IMR-90 (cell line): ENCODE results near the gene ANP32A. TPM values are rescaled to one million over a fixed set of nuclear protein-coding genes. Genes with fewer than 3 reads are reported as not detected.

Experiments used
- ATAC-seq: fragments of 200-7000 bp; cut with Tn5 transposase; 2 replicates; pipeline ENCODE4 v1.9.1; 2020; ENCODE audit warnings: low read depth, mild to moderate bottlenecking, moderate library complexity
- BruUV-seq: library from RNA; stranded (reverse); fragments of 400-500 nt; replicated peaks from 2 replicates; lab custom pipeline; 2021; lab: Mats Ljungman, UMichigan
- CTCF ChIA-PET: fragments of 300-600 bp; formaldehyde crosslinking; extraction: SDS; loops from one replicate; lab custom pipeline; 2021; ENCODE audit warnings: antibody characterized with exemption; lab: Yijun Ruan, JAX
- POLR2A ChIA-PET: fragments of 300-600 bp; sonication (Branson Sonifier 250); formaldehyde crosslinking; loops from one replicate; lab custom pipeline; 2022; ENCODE audit warnings: antibody characterized with exemption; ENCODE audit not compliant: unreplicated experiment; lab: Charles Lee
- DNase-seq: peaks from one replicate; pipeline ENCODE4 v3.0.0; 2013
- H2AFZ ChIP-seq: replicated peaks from 2 replicates; pipeline ENCODE3; 2013; ENCODE audit warnings: low read length, mild to moderate bottlenecking; ENCODE audit not compliant: poor library complexity
- H2AK5ac ChIP-seq: 2 replicates; pipeline ENCODE4 v1.6.1; 2013; ENCODE audit warnings: low read depth, low read length, inconsistent platforms
- H2AK9ac ChIP-seq: replicated peaks from 2 replicates; pipeline ENCODE3; 2013; ENCODE audit warnings: mild to moderate bottlenecking, low read depth, low read length, moderate library complexity; ENCODE audit not compliant: poor library complexity
- H2BK120ac ChIP-seq: 2 replicates; pipeline ENCODE4 v1.6.1; 2013; ENCODE audit warnings: low read depth, low read length, inconsistent platforms
- H2BK15ac ChIP-seq: 3 replicates; pipeline ENCODE4 v1.6.1; 2013; ENCODE audit warnings: low read depth, low read length, inconsistent platforms
- H2BK20ac ChIP-seq: 2 replicates; pipeline ENCODE4 v1.6.1; 2013; ENCODE audit warnings: low read depth, mild to moderate bottlenecking, inconsistent platforms, low read length, moderate library complexity
- H2BK5ac ChIP-seq: 2 replicates; pipeline ENCODE4 v1.6.1; 2013; ENCODE audit warnings: mild to moderate bottlenecking, low read depth, low read length, inconsistent platforms; ENCODE audit not compliant: poor library complexity, severe bottlenecking
- H3K14ac ChIP-seq: replicated peaks from 2 replicates; pipeline ENCODE4 v1.6.1; 2013; ENCODE audit warnings: low read depth, low read length, inconsistent platforms
- H3K18ac ChIP-seq: 2 replicates; pipeline ENCODE4 v1.6.1; 2013; ENCODE audit warnings: low read depth, low read length, control low read depth
- H3K23ac ChIP-seq: 2 replicates; pipeline ENCODE4 v1.6.1; 2013; ENCODE audit warnings: low read depth, low read length, inconsistent platforms
- H3K27ac ChIP-seq: 2 replicates; pipeline ENCODE4 v1.5.1; 2013; ENCODE audit warnings: mild to moderate bottlenecking, control low read depth, low read length; ENCODE audit not compliant: insufficient read depth
- H3K27me3 ChIP-seq: 2 replicates; pipeline ENCODE4 v1.6.1; 2013; ENCODE audit warnings: low read length; ENCODE audit not compliant: control insufficient read depth, insufficient read depth
- H3K36me3 ChIP-seq: 2 replicates; pipeline ENCODE4 v1.6.1; 2013; ENCODE audit warnings: low read length, mixed read lengths; ENCODE audit not compliant: control insufficient read depth, insufficient read depth
- H3K4ac ChIP-seq: 2 replicates; pipeline ENCODE4 v1.6.1; 2013; ENCODE audit warnings: low read depth, low read length, inconsistent platforms
- H3K4me1 ChIP-seq: 2 replicates; pipeline ENCODE4 v1.6.1; 2013; ENCODE audit warnings: low read length, mixed read lengths; ENCODE audit not compliant: control insufficient read depth, insufficient read depth
- H3K4me2 ChIP-seq: 2 replicates; pipeline ENCODE4 v1.6.1; 2013; ENCODE audit warnings: low read depth, mild to moderate bottlenecking, control low read depth, low read length, moderate library complexity
- H3K4me3 ChIP-seq: 2 replicates; pipeline ENCODE4 v1.5.1; 2013; ENCODE audit warnings: low read depth, mild to moderate bottlenecking, control low read depth, low read length, moderate library complexity; ENCODE audit not compliant: insufficient read depth
- H3K56ac ChIP-seq: 2 replicates; pipeline ENCODE4 v1.6.1; 2013; ENCODE audit warnings: low read length, inconsistent platforms; ENCODE audit not compliant: insufficient read depth; ENCODE audit errors: extremely low read depth
- H3K79me1 ChIP-seq, 2 experiments: 2 replicates each; pipeline ENCODE4 v1.6.1; 2013; ENCODE audit warnings: low read length in 2 of 2, inconsistent platforms in 1 of 2, low read depth in 1 of 2
- H3K9ac ChIP-seq: 2 replicates; pipeline ENCODE4 v1.6.1; 2013; ENCODE audit warnings: low read depth, low read length, control low read depth
- H3K9me1 ChIP-seq: 2 replicates; pipeline ENCODE4 v1.6.1; 2013; ENCODE audit warnings: low read length, inconsistent platforms; ENCODE audit not compliant: insufficient read depth
- H3K9me3 ChIP-seq: 2 replicates; pipeline ENCODE4 v1.6.1; 2013; ENCODE audit warnings: low read length; ENCODE audit not compliant: control insufficient read depth, insufficient read depth
- H4K20me1 ChIP-seq: 2 replicates; pipeline ENCODE4 v1.6.1; 2013; ENCODE audit warnings: low read length, inconsistent platforms; ENCODE audit not compliant: insufficient read depth
- H4K5ac ChIP-seq: 2 replicates; pipeline ENCODE4 v1.6.1; 2013; ENCODE audit warnings: mild to moderate bottlenecking, low read depth, low read length, control low read depth
- H4K8ac ChIP-seq, 2 experiments: 2 replicates each; pipeline ENCODE4 v1.6.1; 2013; ENCODE audit warnings: low read depth in 2 of 2, low read length in 2 of 2, control low read depth in 1 of 2, inconsistent platforms in 1 of 2
- H4K91ac ChIP-seq: 2 replicates; pipeline ENCODE4 v1.6.1; 2013; ENCODE audit warnings: low read depth, low read length, inconsistent platforms; ENCODE audit not compliant: insufficient read depth
- BHLHE40 ChIP-seq: fragments of 150-350 bp; IDR thresholded peaks from 2 replicates; pipeline ENCODE4 v1.6.1; 2016; ENCODE audit warnings: mild to moderate bottlenecking, low read depth, low read length
- CEBPB ChIP-seq: IDR thresholded peaks from 2 replicates; pipeline ENCODE4 v1.6.1; 2012; ENCODE audit warnings: low read depth, low read length, improper control_type of control experiment
- CHD1 ChIP-seq: IDR thresholded peaks from 2 replicates; pipeline ENCODE4 v1.6.1; 2012; ENCODE audit warnings: low read depth, low read length, improper control_type of control experiment
- FOS ChIP-seq: fragments of 150-350 bp; IDR thresholded peaks from 2 replicates; pipeline ENCODE4 v1.6.1; 2016; ENCODE audit warnings: low read depth, low read length
- MAFK ChIP-seq: IDR thresholded peaks from 2 replicates; pipeline ENCODE4 v1.6.1; 2012; ENCODE audit warnings: low read depth, low read length, improper control_type of control experiment
- MAZ ChIP-seq: IDR thresholded peaks from 2 replicates; pipeline ENCODE4 v1.6.1; 2012; ENCODE audit warnings: low read depth, mild to moderate bottlenecking, low read length, improper control_type of control experiment, moderate library complexity, borderline replicate concordance
- MXI1 ChIP-seq: IDR thresholded peaks from 2 replicates; pipeline ENCODE4 v1.6.1; 2012; ENCODE audit warnings: low read depth, mild to moderate bottlenecking, low read length, moderate library complexity, borderline replicate concordance
- NFE2L2 ChIP-seq: fragments of 150-350 bp; IDR thresholded peaks from 2 replicates; pipeline ENCODE4 v1.6.1; 2016; ENCODE audit warnings: low read depth, mild to moderate bottlenecking, low read length
- POLR2A ChIP-seq: IDR thresholded peaks from 2 replicates; pipeline ENCODE4 v1.6.1; 2012; ENCODE audit warnings: mild to moderate bottlenecking, low read depth, low read length
- RAD21 ChIP-seq: IDR thresholded peaks from 2 replicates; pipeline ENCODE4 v1.6.1; 2012; ENCODE audit warnings: low read length, improper control_type of control experiment
- RCOR1 ChIP-seq: IDR thresholded peaks from 2 replicates; pipeline ENCODE4 v1.6.1; 2012; ENCODE audit warnings: mild to moderate bottlenecking, low read length, improper control_type of control experiment; ENCODE audit not compliant: insufficient replicate concordance
- RFX5 ChIP-seq: IDR thresholded peaks from 2 replicates; pipeline ENCODE4 v1.8.0; 2012; ENCODE audit warnings: low read depth, mild to moderate bottlenecking, low read length, moderate library complexity
- SMC3 ChIP-seq: fragments of 150-350 bp; IDR thresholded peaks from 2 replicates; pipeline ENCODE4 v1.6.1; 2016; ENCODE audit warnings: low read depth, mild to moderate bottlenecking, antibody characterized with exemption, low read length, moderate library complexity
- WGBS, 2 experiments: methylation state at CpG; one replicate each; pipeline versions ENCODE4 v1.1.5 to v1.1.7; 2013; ENCODE audit warnings: missing lambda C conversion rate in 2 of 2; ENCODE audit not compliant: insufficient read length in 1 of 2; ENCODE audit errors: extremely low coverage in 2 of 2; 5-methylcytosine and 5-hydroxymethylcytosine counted together
- dilution Hi-C: fragments of 300-500 bp; cut with HindIII; formaldehyde crosslinking; loops from one replicate; pipeline ENCODE4 v1.14.3; 2018; ENCODE audit warnings: low sequenced_read_pairs; ENCODE audit not compliant: unreplicated experiment
- in situ Hi-C: fragments of 300-500 bp; cut with MboI; formaldehyde crosslinking; loops from 3 replicates; pipeline ENCODE4 v1.14.3; 2019; ENCODE audit warnings: low sequenced_read_pairs, inconsistent platforms, mixed read lengths
- intact Hi-C: fragments of 100-400 bp; cut with micrococcal nuclease; formaldehyde crosslinking; loops from 2 replicates; pipeline ENCODE4 v1.10.0; 2022
- polyA plus RNA-seq, 3 experiments: library from polyadenylated mRNA; depleted of rRNA; stranded (reverse); fragments of >200 nt; gene quantifications; 2 replicates each; pipeline ENCODE4 v1.2.3, GENCODE V29; 2012; ENCODE audit warnings: low replicate concordance in 1 of 3
- total RNA-seq: library from RNA; depleted of rRNA; stranded (reverse); fragments of >200 nt; gene quantifications from 2 replicates; pipeline ENCODE4 v1.2.3, GENCODE V29; 2012
- TF ChIP-seq, protein P1 (sequence below): conservative IDR thresholded peaks from 2 replicates; pipeline ENCODE4 v1.5.1; 2012; ENCODE audit warnings: mild to moderate bottlenecking, low read depth, low read length, improper control_type of control experiment
- TF ChIP-seq, protein P2 (sequence below): fragments of 150-350 bp; IDR thresholded peaks from 2 replicates; pipeline ENCODE4 v1.6.1; 2016; ENCODE audit warnings: low read depth, mild to moderate bottlenecking, low read length, moderate library complexity, borderline replicate concordance
- TF ChIP-seq, protein P3 (sequence below): fragments of 150-350 bp; IDR thresholded peaks from 2 replicates; pipeline ENCODE4 v1.6.1; 2017; ENCODE audit warnings: mild to moderate bottlenecking, antibody characterized with exemption, low read length, low read depth

The ANP32A gene
- total and polyA plus RNA-seq, 2 of the 4 experiments (the other 2 are of a cell fraction), result 62.4 to 72.8 TPM

DNA sequence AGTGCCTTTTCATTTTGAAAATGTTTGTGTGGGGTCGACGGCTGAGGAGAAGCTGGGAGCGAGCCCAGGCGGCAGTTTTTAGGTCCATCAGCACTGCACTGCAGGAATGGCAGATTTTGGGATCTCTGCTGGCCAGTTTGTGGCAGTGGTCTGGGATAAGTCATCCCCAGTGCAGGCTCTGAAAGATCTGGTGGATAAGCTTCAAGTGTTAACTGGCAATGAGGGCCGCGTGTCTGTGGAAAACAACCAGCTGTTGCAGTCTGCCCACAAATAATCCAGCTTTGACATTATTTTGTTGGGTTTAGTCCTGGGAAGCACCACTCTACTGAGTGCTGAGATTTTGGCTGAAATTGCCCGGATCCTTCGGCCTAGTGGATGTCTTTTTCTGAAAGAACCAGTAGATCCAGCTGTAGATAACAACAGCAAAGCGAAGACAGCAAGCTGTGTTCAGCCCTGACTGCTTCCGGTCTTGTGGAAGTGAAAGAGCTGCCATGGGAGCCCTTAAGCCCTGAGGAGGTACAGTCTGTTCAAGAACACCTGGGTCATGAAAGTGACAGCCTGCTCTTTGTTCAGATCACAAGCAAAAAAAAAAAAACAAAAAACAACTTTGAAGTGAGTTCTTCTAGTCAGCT is 13.1 kb upstream of the ANP32A start:
- no peaks in the 10 kb centered on the region for H3K9me1 ChIP-seq
- no peaks in the 10 kb centered on the region for H3K79me1 ChIP-seq
- no peak overlapping the region for H2BK15ac ChIP-seq
- H3K23ac ChIP-seq, result 0 out of 2 replicates have a peak overlapping the region, but pooled peaks have one; percentile 35
- no peak overlapping the region for H2AFZ ChIP-seq
- DNase-seq, result no peak
- H2BK120ac ChIP-seq, result no peak overlapping the region
- intact Hi-C loops (no loop called here), dilution Hi-C loops (no loop called here), in situ Hi-C loops (no loop called here)
- H3K56ac ChIP-seq, result no peak overlapping the region
- H4K5ac ChIP-seq, result no peak overlapping the region
- no TSS peak for BruUV-seq
- no peak overlapping the region; the same call in 1 of the 2 replicates for H3K4me2 ChIP-seq
- H4K20me1 ChIP-seq, result no peaks in the 10 kb centered on the region
- 0% methylated on average over 1 of the region's 10 CpGs; no CpG with 5 or more reads in 1 of the 2 experiments for WGBS, 2 experiments
- no peak overlapping the region for H4K91ac ChIP-seq
- no peak overlapping the region for H4K8ac ChIP-seq
- no peaks in the 10 kb centered on the region for H3K36me3 ChIP-seq
- no peak for TF ChIP-seq MAFK
- TF ChIP-seq, protein P1, sequence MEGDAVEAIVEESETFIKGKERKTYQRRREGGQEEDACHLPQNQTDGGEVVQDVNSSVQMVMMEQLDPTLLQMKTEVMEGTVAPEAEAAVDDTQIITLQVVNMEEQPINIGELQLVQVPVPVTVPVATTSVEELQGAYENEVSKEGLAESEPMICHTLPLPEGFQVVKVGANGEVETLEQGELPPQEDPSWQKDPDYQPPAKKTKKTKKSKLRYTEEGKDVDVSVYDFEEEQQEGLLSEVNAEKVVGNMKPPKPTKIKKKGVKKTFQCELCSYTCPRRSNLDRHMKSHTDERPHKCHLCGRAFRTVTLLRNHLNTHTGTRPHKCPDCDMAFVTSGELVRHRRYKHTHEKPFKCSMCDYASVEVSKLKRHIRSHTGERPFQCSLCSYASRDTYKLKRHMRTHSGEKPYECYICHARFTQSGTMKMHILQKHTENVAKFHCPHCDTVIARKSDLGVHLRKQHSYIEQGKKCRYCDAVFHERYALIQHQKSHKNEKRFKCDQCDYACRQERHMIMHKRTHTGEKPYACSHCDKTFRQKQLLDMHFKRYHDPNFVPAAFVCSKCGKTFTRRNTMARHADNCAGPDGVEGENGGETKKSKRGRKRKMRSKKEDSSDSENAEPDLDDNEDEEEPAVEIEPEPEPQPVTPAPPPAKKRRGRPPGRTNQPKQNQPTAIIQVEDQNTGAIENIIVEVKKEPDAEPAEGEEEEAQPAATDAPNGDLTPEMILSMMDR, result no peak
- TF ChIP-seq CEBPB, result no peak
- TF ChIP-seq MXI1, result no peak
- no peak for TF ChIP-seq POLR2A
- TF ChIP-seq SMC3, result no peak
- no peak for TF ChIP-seq BHLHE40
- no peak for TF ChIP-seq FOS
- TF ChIP-seq, protein P2, sequence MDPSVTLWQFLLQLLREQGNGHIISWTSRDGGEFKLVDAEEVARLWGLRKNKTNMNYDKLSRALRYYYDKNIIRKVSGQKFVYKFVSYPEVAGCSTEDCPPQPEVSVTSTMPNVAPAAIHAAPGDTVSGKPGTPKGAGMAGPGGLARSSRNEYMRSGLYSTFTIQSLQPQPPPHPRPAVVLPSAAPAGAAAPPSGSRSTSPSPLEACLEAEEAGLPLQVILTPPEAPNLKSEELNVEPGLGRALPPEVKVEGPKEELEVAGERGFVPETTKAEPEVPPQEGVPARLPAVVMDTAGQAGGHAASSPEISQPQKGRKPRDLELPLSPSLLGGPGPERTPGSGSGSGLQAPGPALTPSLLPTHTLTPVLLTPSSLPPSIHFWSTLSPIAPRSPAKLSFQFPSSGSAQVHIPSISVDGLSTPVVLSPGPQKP, result no peak
- TF ChIP-seq NFE2L2, result no peak
- TF ChIP-seq RAD21, result no peak
- no peak for TF ChIP-seq MAZ
- TF ChIP-seq CHD1, result no peak
- no peak for TF ChIP-seq RFX5
- TF ChIP-seq, protein P3, sequence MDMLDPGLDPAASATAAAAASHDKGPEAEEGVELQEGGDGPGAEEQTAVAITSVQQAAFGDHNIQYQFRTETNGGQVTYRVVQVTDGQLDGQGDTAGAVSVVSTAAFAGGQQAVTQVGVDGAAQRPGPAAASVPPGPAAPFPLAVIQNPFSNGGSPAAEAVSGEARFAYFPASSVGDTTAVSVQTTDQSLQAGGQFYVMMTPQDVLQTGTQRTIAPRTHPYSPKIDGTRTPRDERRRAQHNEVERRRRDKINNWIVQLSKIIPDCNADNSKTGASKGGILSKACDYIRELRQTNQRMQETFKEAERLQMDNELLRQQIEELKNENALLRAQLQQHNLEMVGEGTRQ, result no peak
- no peak for TF ChIP-seq RCOR1
- CTCF ChIA-PET, result no interaction called here
- peaks cover 31% of the 10 kb centered on the region for H3K27me3 ChIP-seq
- no peak overlapping the region for H2BK5ac ChIP-seq
- POLR2A ChIA-PET, result no interaction called here
- H3K18ac ChIP-seq, result no peak overlapping the region
- H3K4ac ChIP-seq, result no peak overlapping the region
- H3K9ac ChIP-seq, result no peak overlapping the region
- H3K14ac ChIP-seq, result no peak overlapping the region
- H2BK20ac ChIP-seq, result no peak overlapping the region
- no peak overlapping the region for H2AK5ac ChIP-seq
- peaks cover 12% of the 10 kb centered on the region for H3K9me3 ChIP-seq
- H3K4me1 ChIP-seq, result no peaks in the 10 kb centered on the region
- H3K4me3 ChIP-seq, result no peak overlapping the region
- ATAC-seq, result no peak
- no peak overlapping the region for H3K27ac ChIP-seq
- H2AK9ac ChIP-seq, result no peak overlapping the region
